IMR-90 (cell line): ENCODE results near the gene SHROOM1. TPM values are rescaled to one million over a fixed set of nuclear protein-coding genes. Genes with fewer than 3 reads are reported as not detected.

Experiments used
- ATAC-seq: fragments of 200-7000 bp; cut with Tn5 transposase; 2 replicates; pipeline ENCODE4 v1.9.1; 2020; ENCODE audit warnings: low read depth, mild to moderate bottlenecking, moderate library complexity
- BruUV-seq: library from RNA; stranded (reverse); fragments of 400-500 nt; replicated peaks from 2 replicates; lab custom pipeline; 2021; lab: Mats Ljungman, UMichigan
- CTCF ChIA-PET: fragments of 300-600 bp; formaldehyde crosslinking; extraction: SDS; loops from one replicate; lab custom pipeline; 2021; ENCODE audit warnings: antibody characterized with exemption; lab: Yijun Ruan, JAX
- POLR2A ChIA-PET: fragments of 300-600 bp; sonication (Branson Sonifier 250); formaldehyde crosslinking; loops from one replicate; lab custom pipeline; 2022; ENCODE audit warnings: antibody characterized with exemption; ENCODE audit not compliant: unreplicated experiment; lab: Charles Lee
- DNase-seq: peaks from one replicate; pipeline ENCODE4 v3.0.0; 2013
- H2AFZ ChIP-seq: replicated peaks from 2 replicates; pipeline ENCODE3; 2013; ENCODE audit warnings: low read length, mild to moderate bottlenecking; ENCODE audit not compliant: poor library complexity
- H2AK5ac ChIP-seq: 2 replicates; pipeline ENCODE4 v1.6.1; 2013; ENCODE audit warnings: low read depth, low read length, inconsistent platforms
- H2AK9ac ChIP-seq: replicated peaks from 2 replicates; pipeline ENCODE3; 2013; ENCODE audit warnings: mild to moderate bottlenecking, low read depth, low read length, moderate library complexity; ENCODE audit not compliant: poor library complexity
- H2BK120ac ChIP-seq: 2 replicates; pipeline ENCODE4 v1.6.1; 2013; ENCODE audit warnings: low read depth, low read length, inconsistent platforms
- H2BK15ac ChIP-seq: 3 replicates; pipeline ENCODE4 v1.6.1; 2013; ENCODE audit warnings: low read depth, low read length, inconsistent platforms
- H2BK20ac ChIP-seq: 2 replicates; pipeline ENCODE4 v1.6.1; 2013; ENCODE audit warnings: low read depth, mild to moderate bottlenecking, inconsistent platforms, low read length, moderate library complexity
- H2BK5ac ChIP-seq: 2 replicates; pipeline ENCODE4 v1.6.1; 2013; ENCODE audit warnings: mild to moderate bottlenecking, low read depth, low read length, inconsistent platforms; ENCODE audit not compliant: poor library complexity, severe bottlenecking
- H3K14ac ChIP-seq: replicated peaks from 2 replicates; pipeline ENCODE4 v1.6.1; 2013; ENCODE audit warnings: low read depth, low read length, inconsistent platforms
- H3K18ac ChIP-seq: 2 replicates; pipeline ENCODE4 v1.6.1; 2013; ENCODE audit warnings: low read depth, low read length, control low read depth
- H3K23ac ChIP-seq: 2 replicates; pipeline ENCODE4 v1.6.1; 2013; ENCODE audit warnings: low read depth, low read length, inconsistent platforms
- H3K27ac ChIP-seq: 2 replicates; pipeline ENCODE4 v1.5.1; 2013; ENCODE audit warnings: mild to moderate bottlenecking, control low read depth, low read length; ENCODE audit not compliant: insufficient read depth
- H3K27me3 ChIP-seq: 2 replicates; pipeline ENCODE4 v1.6.1; 2013; ENCODE audit warnings: low read length; ENCODE audit not compliant: control insufficient read depth, insufficient read depth
- H3K36me3 ChIP-seq: 2 replicates; pipeline ENCODE4 v1.6.1; 2013; ENCODE audit warnings: low read length, mixed read lengths; ENCODE audit not compliant: control insufficient read depth, insufficient read depth
- H3K4ac ChIP-seq: 2 replicates; pipeline ENCODE4 v1.6.1; 2013; ENCODE audit warnings: low read depth, low read length, inconsistent platforms
- H3K4me1 ChIP-seq: 2 replicates; pipeline ENCODE4 v1.6.1; 2013; ENCODE audit warnings: low read length, mixed read lengths; ENCODE audit not compliant: control insufficient read depth, insufficient read depth
- H3K4me2 ChIP-seq: 2 replicates; pipeline ENCODE4 v1.6.1; 2013; ENCODE audit warnings: low read depth, mild to moderate bottlenecking, control low read depth, low read length, moderate library complexity
- H3K4me3 ChIP-seq: 2 replicates; pipeline ENCODE4 v1.5.1; 2013; ENCODE audit warnings: low read depth, mild to moderate bottlenecking, control low read depth, low read length, moderate library complexity; ENCODE audit not compliant: insufficient read depth
- H3K56ac ChIP-seq: 2 replicates; pipeline ENCODE4 v1.6.1; 2013; ENCODE audit warnings: low read length, inconsistent platforms; ENCODE audit not compliant: insufficient read depth; ENCODE audit errors: extremely low read depth
- H3K79me1 ChIP-seq, 2 experiments: 2 replicates each; pipeline ENCODE4 v1.6.1; 2013; ENCODE audit warnings: low read length in 2 of 2, inconsistent platforms in 1 of 2, low read depth in 1 of 2
- H3K9ac ChIP-seq: 2 replicates; pipeline ENCODE4 v1.6.1; 2013; ENCODE audit warnings: low read depth, low read length, control low read depth
- H3K9me1 ChIP-seq: 2 replicates; pipeline ENCODE4 v1.6.1; 2013; ENCODE audit warnings: low read length, inconsistent platforms; ENCODE audit not compliant: insufficient read depth
- H3K9me3 ChIP-seq: 2 replicates; pipeline ENCODE4 v1.6.1; 2013; ENCODE audit warnings: low read length; ENCODE audit not compliant: control insufficient read depth, insufficient read depth
- H4K20me1 ChIP-seq: 2 replicates; pipeline ENCODE4 v1.6.1; 2013; ENCODE audit warnings: low read length, inconsistent platforms; ENCODE audit not compliant: insufficient read depth
- H4K5ac ChIP-seq: 2 replicates; pipeline ENCODE4 v1.6.1; 2013; ENCODE audit warnings: mild to moderate bottlenecking, low read depth, low read length, control low read depth
- H4K8ac ChIP-seq, 2 experiments: 2 replicates each; pipeline ENCODE4 v1.6.1; 2013; ENCODE audit warnings: low read depth in 2 of 2, low read length in 2 of 2, control low read depth in 1 of 2, inconsistent platforms in 1 of 2
- H4K91ac ChIP-seq: 2 replicates; pipeline ENCODE4 v1.6.1; 2013; ENCODE audit warnings: low read depth, low read length, inconsistent platforms; ENCODE audit not compliant: insufficient read depth
- CTCF ChIP-seq: conservative IDR thresholded peaks from 2 replicates; pipeline ENCODE4 v1.5.1; 2012; ENCODE audit warnings: mild to moderate bottlenecking, low read depth, low read length, improper control_type of control experiment
- ELK1 ChIP-seq: fragments of 150-350 bp; IDR thresholded peaks from 2 replicates; pipeline ENCODE4 v1.6.1; 2016; ENCODE audit warnings: low read depth, mild to moderate bottlenecking, low read length, moderate library complexity, borderline replicate concordance
- FOS ChIP-seq: fragments of 150-350 bp; IDR thresholded peaks from 2 replicates; pipeline ENCODE4 v1.6.1; 2016; ENCODE audit warnings: low read depth, low read length
- MAFK ChIP-seq: IDR thresholded peaks from 2 replicates; pipeline ENCODE4 v1.6.1; 2012; ENCODE audit warnings: low read depth, low read length, improper control_type of control experiment
- MXI1 ChIP-seq: IDR thresholded peaks from 2 replicates; pipeline ENCODE4 v1.6.1; 2012; ENCODE audit warnings: low read depth, mild to moderate bottlenecking, low read length, moderate library complexity, borderline replicate concordance
- RFX5 ChIP-seq: IDR thresholded peaks from 2 replicates; pipeline ENCODE4 v1.8.0; 2012; ENCODE audit warnings: low read depth, mild to moderate bottlenecking, low read length, moderate library complexity
- WGBS, 2 experiments: methylation state at CpG; one replicate each; pipeline versions ENCODE4 v1.1.5 to v1.1.7; 2013; ENCODE audit warnings: missing lambda C conversion rate in 2 of 2; ENCODE audit not compliant: insufficient read length in 1 of 2; ENCODE audit errors: extremely low coverage in 2 of 2; 5-methylcytosine and 5-hydroxymethylcytosine counted together
- dilution Hi-C: fragments of 300-500 bp; cut with HindIII; formaldehyde crosslinking; loops from one replicate; pipeline ENCODE4 v1.14.3; 2018; ENCODE audit warnings: low sequenced_read_pairs; ENCODE audit not compliant: unreplicated experiment
- in situ Hi-C: fragments of 300-500 bp; cut with MboI; formaldehyde crosslinking; loops from 3 replicates; pipeline ENCODE4 v1.14.3; 2019; ENCODE audit warnings: low sequenced_read_pairs, inconsistent platforms, mixed read lengths
- intact Hi-C: fragments of 100-400 bp; cut with micrococcal nuclease; formaldehyde crosslinking; loops from 2 replicates; pipeline ENCODE4 v1.10.0; 2022
- polyA plus RNA-seq, 3 experiments: library from polyadenylated mRNA; depleted of rRNA; stranded (reverse); fragments of >200 nt; gene quantifications; 2 replicates each; pipeline ENCODE4 v1.2.3, GENCODE V29; 2012; ENCODE audit warnings: low replicate concordance in 1 of 3
- total RNA-seq: library from RNA; depleted of rRNA; stranded (reverse); fragments of >200 nt; gene quantifications from 2 replicates; pipeline ENCODE4 v1.2.3, GENCODE V29; 2012

The SHROOM1 gene
- total and polyA plus RNA-seq, 2 of the 4 experiments (the other 2 are of a cell fraction) = 1.4 to 6.3 TPM

- no peak for TF ChIP-seq ELK1
Measured at GRCh38 chr5:132827943-132828673, 2.3 kb downstream of the SHROOM1 start (continued).

- ChIA-PET CTCF (no interaction called here), POLR2A (no interaction called here)
Measured at GRCh38 chr5:132826424-132827082, 3.9 kb downstream of the SHROOM1 start.

More at GRCh38 chr5:132826424-132827082, 3.9 kb downstream of the SHROOM1 start:
- H3K4me1 ChIP-seq = peaks cover 7% of the 10 kb centered on the region; the same call in 1 of the 2 replicates
- H4K91ac ChIP-seq = no peak overlapping the region
- ATAC-seq (no peak), DNase-seq (no peak)
- intact Hi-C loops = no loop called here
- BruUV-seq = no TSS peak
- peak overlapping the region; percentile 32; the same call in 1 of the 2 replicates for H3K23ac ChIP-seq
- H4K5ac ChIP-seq = no peak overlapping the region
- H3K4me3 ChIP-seq = no peak overlapping the region
- H2AFZ ChIP-seq = no peak overlapping the region
- H2BK15ac ChIP-seq = no peak overlapping the region
- no peak overlapping the region for H2AK5ac ChIP-seq
- 91% methylated on average over 3 of the region's 6 CpGs; no CpG with 5 or more reads in 1 of the 2 experiments for WGBS, 2 experiments
- dilution Hi-C loops = no loop called here
- H3K9me1 ChIP-seq = peaks cover 4% of the 10 kb centered on the region; the same call in 1 of the 2 replicates
- no peaks in the 10 kb centered on the region for H4K20me1 ChIP-seq
- peaks cover 6% of the 10 kb centered on the region; the same call in 1 of the 2 replicates for H3K36me3 ChIP-seq
- no peak overlapping the region for H4K8ac ChIP-seq
- no peak overlapping the region for H3K18ac ChIP-seq
- no peak overlapping the region for H2BK20ac ChIP-seq
- peak overlapping the region; percentile 4; the same call in 1 of the 2 replicates for H3K56ac ChIP-seq
- no peaks in the 10 kb centered on the region for H3K9me3 ChIP-seq
- H3K79me1 ChIP-seq = peaks cover 13 to 32% of the 10 kb centered on the region in 2 experiments; a peak in 3 of 4 replicates
- H3K27ac ChIP-seq = no peak overlapping the region
- peak overlapping the region; percentile 75 for H2AK9ac ChIP-seq
- H3K4ac ChIP-seq = peak overlapping the region; percentile 16; the same call in 1 of the 2 replicates
- in situ Hi-C loops = no loop called here
- no peak for TF ChIP-seq MXI1
- TF ChIP-seq CTCF = no peak
- TF ChIP-seq MAFK = no peak
- no peak for TF ChIP-seq ELK1
- no peak for TF ChIP-seq RFX5
- TF ChIP-seq FOS = no peak
- no peak overlapping the region for H3K4me2 ChIP-seq
- H3K27me3 ChIP-seq = no peaks in the 10 kb centered on the region
- H3K9ac ChIP-seq = no peak overlapping the region
- no peak overlapping the region for H2BK120ac ChIP-seq
- no peak overlapping the region for H2BK5ac ChIP-seq
- H3K14ac ChIP-seq = 0 out of 2 replicates have a peak overlapping the region, but pooled peaks have one; percentile 52
